Left lung (tissue), 10 donors: Measurements from ENCODE around the gene FARP1. TPM values are rescaled to one million over a fixed set of nuclear protein-coding genes. Genes with fewer than 3 reads are reported as not detected.

ENCODE experiments used
- ATAC-seq: fragments of 200-7000 bp; cut with Tn5 transposase; one replicate; pipeline ENCODE4 v1.9.1; 2020; ENCODE audit warnings: moderate library complexity
- DNase-seq, 4 donors: peaks; one replicate each; pipeline ENCODE4 v3.0.0-alpha.2; 2013 to 2020
- H3K27ac ChIP-seq, 2 donors: fragments of 200-600 bp; sonication (generic) in 1 of 2; one replicate each; pipeline versions ENCODE4 v1.5.0 to v1.8.0; 2020 to 2021
- H3K27me3 ChIP-seq, 2 donors: fragments of 200-600 bp; sonication (generic) in 1 of 2; one replicate each; pipeline versions ENCODE4 v1.5.0 to v1.8.0; 2020 to 2021
- H3K36me3 ChIP-seq, 2 donors: fragments of 200-600 bp; sonication (generic) in 1 of 2; one replicate each; pipeline versions ENCODE4 v1.5.0 to v1.8.0; 2020 to 2021
- H3K4me1 ChIP-seq, 2 donors: fragments of 200-600 bp; one replicate each; pipeline ENCODE4 v1.8.0; 2021
- H3K4me3 ChIP-seq, 2 donors: fragments of 200-600 bp; sonication (generic) in 1 of 2; one replicate each; pipeline versions ENCODE4 v1.5.0 to v1.8.0; 2020 to 2021; ENCODE audit warnings: mild to moderate bottlenecking in 1 of 2
- H3K9me3 ChIP-seq, 2 donors: fragments of 200-600 bp; sonication (generic) in 1 of 2; one replicate each; pipeline versions ENCODE4 v1.5.0 to v1.8.0; 2020 to 2021
- intact Hi-C, 2 donors: fragments of 100-400 bp; cut with DNase I; formaldehyde crosslinking; loops; one replicate each; pipeline versions ENCODE4 v1.11.2 to v1.14.2; 2022
- polyA plus RNA-seq, 6 donors: library from polyadenylated mRNA; unstranded; fragments of 120-200 nt; gene quantifications; one replicate each; pipeline ENCODE4 v1.2.1, GENCODE V29; 2013; ENCODE audit not compliant: insufficient read length in 6 of 6
- total RNA-seq, 2 donors: library from RNA; stranded (reverse); fragmentation: NEBNext Ultra II Directional; extraction: Animal tissue kit (Norgen Biotek cat#: 25700); gene quantifications; one replicate each; pipeline ENCODE4 v1.2.1, GENCODE V29; 2021
- TF ChIP-seq, protein P1 (sequence below), 2 donors: fragments of 200-600 bp; sonication (generic) in 1 of 2; IDR thresholded peaks; one replicate each; pipeline versions ENCODE4 v1.5.0 to v1.8.0; 2021; ENCODE audit warnings: antibody characterized with exemption in 2 of 2
- donor health status: DM: no; HTN: yes; CAD: no.
- donor health status: DM: no; HTN: no; CAD: no.

Gene FARP1
- total and polyA plus RNA-seq, 8 donors: 78.9 to 142 (median 132) TPM

DNA sequence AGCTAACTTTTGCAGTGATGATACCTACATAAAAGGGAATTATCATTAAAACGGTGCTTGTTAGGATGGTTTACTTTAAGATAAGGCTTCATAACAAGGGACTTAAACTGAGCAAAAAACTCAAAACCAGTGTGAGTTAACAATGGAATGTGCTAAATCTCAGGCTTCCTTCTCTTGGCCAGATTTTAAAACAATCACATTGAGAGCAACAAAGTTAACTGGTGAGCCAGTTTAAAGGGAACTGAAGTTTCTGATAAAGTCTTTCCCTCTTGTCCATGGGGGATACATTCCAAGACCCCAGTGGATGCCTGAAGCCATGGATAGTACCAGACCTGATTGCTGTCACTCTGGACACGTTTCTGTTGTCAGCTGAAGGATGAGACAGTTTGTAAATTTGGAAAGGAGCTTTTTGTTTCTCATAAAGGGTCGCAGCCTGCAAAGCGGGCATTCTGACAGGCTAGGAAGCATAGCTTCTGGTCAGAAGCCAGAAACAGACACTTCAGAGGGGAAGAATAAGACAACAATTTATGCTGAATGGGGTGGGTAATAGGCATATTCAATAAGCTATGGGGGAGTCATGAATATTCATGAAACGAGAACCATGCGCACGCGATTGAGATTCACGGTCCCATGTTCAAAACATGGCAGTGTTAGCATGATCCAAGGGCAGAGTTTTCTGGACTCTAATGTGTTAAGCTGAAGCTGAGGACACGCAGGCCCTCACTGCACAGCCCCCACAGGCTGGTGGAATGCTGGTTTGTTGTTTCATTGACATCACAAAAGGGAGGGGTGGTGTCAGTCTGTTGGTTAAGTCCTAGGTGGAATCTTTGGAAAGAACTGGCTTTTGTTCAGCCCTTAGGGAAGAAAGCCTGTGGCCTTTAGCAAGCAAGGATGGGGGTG is 184.7 kb downstream of the FARP1 start:
- TF ChIP-seq, protein P1, sequence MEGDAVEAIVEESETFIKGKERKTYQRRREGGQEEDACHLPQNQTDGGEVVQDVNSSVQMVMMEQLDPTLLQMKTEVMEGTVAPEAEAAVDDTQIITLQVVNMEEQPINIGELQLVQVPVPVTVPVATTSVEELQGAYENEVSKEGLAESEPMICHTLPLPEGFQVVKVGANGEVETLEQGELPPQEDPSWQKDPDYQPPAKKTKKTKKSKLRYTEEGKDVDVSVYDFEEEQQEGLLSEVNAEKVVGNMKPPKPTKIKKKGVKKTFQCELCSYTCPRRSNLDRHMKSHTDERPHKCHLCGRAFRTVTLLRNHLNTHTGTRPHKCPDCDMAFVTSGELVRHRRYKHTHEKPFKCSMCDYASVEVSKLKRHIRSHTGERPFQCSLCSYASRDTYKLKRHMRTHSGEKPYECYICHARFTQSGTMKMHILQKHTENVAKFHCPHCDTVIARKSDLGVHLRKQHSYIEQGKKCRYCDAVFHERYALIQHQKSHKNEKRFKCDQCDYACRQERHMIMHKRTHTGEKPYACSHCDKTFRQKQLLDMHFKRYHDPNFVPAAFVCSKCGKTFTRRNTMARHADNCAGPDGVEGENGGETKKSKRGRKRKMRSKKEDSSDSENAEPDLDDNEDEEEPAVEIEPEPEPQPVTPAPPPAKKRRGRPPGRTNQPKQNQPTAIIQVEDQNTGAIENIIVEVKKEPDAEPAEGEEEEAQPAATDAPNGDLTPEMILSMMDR (IDR thresholded peaks at IDR 0.05): no peak
- intact Hi-C loops: no loop called here
- DNase-seq: peak in 1 of 4 donors; percentile 43
- no peak for ATAC-seq
- Histone ChIP-seq H3K4me1 (peaks cover 0 to 3% of the 10 kb centered on the region in 2 donors), H3K9me3 (no peaks in the 10 kb centered on the region), H3K27me3 (no peaks in the 10 kb centered on the region), H3K36me3 (no peaks in the 10 kb centered on the region), H3K27ac (no peak overlapping the region), H3K4me3 (no peak overlapping the region)

DNA sequence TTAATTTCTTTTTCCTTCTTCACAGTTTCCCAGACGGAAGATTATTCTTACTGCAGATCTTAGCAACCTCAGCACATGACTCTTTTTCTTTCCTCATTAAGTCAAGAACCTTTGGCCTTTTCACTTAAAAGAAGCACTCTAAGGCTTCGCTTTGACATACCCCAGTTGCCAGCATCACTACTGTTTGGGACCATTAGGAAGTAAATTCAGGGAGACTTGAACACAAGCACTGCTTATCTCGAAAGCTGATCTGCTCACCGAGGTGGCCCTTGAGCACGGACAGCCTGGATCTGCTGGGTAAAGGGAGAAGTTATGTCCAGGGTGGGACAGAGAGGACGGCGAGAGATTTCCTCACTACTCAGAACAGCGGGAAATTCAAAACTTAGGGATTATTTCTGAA is 185.6 kb downstream of the FARP1 start:
- intact Hi-C loops: no loop called here
- Histone ChIP-seq H3K27me3 (no peaks in the 10 kb centered on the region), H3K4me1 (peaks cover 0 to 3% of the 10 kb centered on the region in 2 donors), H3K4me3 (no peak overlapping the region), H3K9me3 (no peaks in the 10 kb centered on the region), H3K27ac (no peak overlapping the region), H3K36me3 (no peaks in the 10 kb centered on the region)
- DNase-seq: no peak
- TF ChIP-seq, protein P1 (IDR thresholded peaks at IDR 0.05): no peak
- ATAC-seq: no peak

DNA sequence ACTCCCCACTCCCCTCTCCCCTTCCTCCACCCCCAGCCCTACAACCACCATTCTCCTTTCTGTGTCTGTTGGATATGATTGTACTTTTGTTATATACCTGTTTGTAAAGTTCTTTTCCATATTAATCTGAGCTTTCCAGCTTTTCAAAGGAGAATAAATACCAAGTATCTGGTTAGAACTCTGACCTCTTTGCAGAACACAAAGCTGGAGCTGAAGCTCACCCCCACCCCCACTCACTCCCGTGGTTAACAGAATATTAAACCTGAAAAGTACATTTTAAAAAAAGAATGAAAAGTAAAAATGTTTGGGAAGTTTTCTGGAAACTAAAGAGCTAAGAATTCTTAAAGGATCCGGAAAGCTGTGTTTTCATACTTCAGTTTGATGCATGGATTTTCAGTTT is 189.3 kb downstream of the FARP1 start:
- DNase-seq (no peak), ATAC-seq (no peak)
- TF ChIP-seq, protein P1 (IDR thresholded peaks at IDR 0.05): no peak
- intact Hi-C loops: no loop called here
- no peaks in the 10 kb centered on the region for H3K36me3 ChIP-seq
- H3K9me3 ChIP-seq: no peaks in the 10 kb centered on the region
- H3K27me3 ChIP-seq: no peaks in the 10 kb centered on the region
- no peak overlapping the region for H3K27ac ChIP-seq
- H3K4me3 ChIP-seq: no peak overlapping the region
- H3K4me1 ChIP-seq: no peaks in the 10 kb centered on the region

DNA sequence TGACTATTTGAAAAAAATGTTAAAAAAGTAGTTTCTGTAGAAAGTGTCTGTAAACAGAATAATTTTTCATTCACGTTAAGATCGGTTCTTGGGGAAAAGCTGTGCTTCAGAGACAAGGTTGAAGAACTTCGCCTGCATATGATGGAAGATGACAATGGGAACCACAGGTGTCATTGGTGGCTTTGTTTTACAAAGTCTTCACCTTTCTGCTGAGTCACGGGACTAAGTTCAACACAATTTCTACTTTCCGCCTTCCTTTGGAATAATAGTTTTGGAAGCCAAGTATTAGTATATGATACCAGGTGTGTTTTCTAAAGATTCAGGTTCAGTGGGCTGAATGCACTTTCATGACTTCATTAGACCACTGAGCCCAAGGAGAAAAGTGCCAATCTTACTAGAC is 189.8 kb downstream of the FARP1 start:
- Histone ChIP-seq H3K4me1 (no peaks in the 10 kb centered on the region), H3K27me3 (no peaks in the 10 kb centered on the region), H3K4me3 (no peak overlapping the region), H3K27ac (no peak overlapping the region), H3K36me3 (no peaks in the 10 kb centered on the region), H3K9me3 (no peaks in the 10 kb centered on the region)
- ATAC-seq (no peak), DNase-seq (no peak)
- intact Hi-C loops: no loop called here
- TF ChIP-seq, protein P1 (IDR thresholded peaks at IDR 0.05): no peak

DNA sequence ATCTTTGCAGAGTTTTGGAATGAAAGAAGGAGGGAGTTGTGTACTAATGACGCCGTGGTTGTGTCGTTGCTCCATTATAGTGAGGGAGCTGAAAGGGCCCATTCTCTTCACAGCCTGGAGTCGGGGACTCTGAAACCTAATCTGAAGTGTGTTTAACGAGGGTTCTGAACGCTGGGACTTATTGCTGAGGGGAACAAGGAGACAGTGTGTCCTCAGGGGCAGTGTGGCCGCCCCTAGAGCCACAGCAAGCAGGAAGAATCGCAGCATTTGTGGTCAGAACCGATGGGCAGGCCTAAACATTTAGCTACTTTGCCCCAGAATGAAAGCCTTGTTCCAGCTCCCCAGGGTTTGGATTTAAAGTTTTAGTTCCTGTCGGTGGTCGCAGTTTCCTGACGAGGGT is 190.6 kb downstream of the FARP1 start:
- no peak overlapping the region for H3K27ac ChIP-seq
- TF ChIP-seq, protein P1 (IDR thresholded peaks at IDR 0.05): no peak
- ATAC-seq (no peak), DNase-seq (no peak)
- H3K4me3 ChIP-seq: no peak overlapping the region
- no peaks in the 10 kb centered on the region for H3K9me3 ChIP-seq
- intact Hi-C loops: no loop called here
- H3K27me3 ChIP-seq: no peaks in the 10 kb centered on the region
- H3K4me1 ChIP-seq: no peaks in the 10 kb centered on the region
- H3K36me3 ChIP-seq: no peaks in the 10 kb centered on the region
